C1 segment of cervical spinal cord (tissue), 14 donors: ENCODE results near the gene PRPF40A.

Source experiments
- DNase-seq, 14 donors: peaks; one replicate each; lab custom pipeline; 2025; lab: John Stamatoyannopoulos, UW

PRPF40A gene

GRCh38 chr2:152655880-152656279 is 61.4 kb downstream of the PRPF40A start:
- no peak for DNase-seq

GRCh38 chr2:152651834-152652233 is 65.4 kb downstream of the PRPF40A start:
- DNase-seq: no peak

- DNase-seq: no peak
Observed at GRCh38 chr2:152650768-152651371, 66.4 kb downstream of the PRPF40A start.

- DNase-seq: no peak
Observed at GRCh38 chr2:152649997-152650396, 67.3 kb downstream of the PRPF40A start.

- no peak for DNase-seq
Observed at GRCh38 chr2:152648336-152648735, 68.9 kb downstream of the PRPF40A start.

- DNase-seq: peak in 8 of 14 donors; percentile 5 to 48 (median 24)
Observed at GRCh38 chr2:152647552-152647951, 69.7 kb downstream of the PRPF40A start.

- DNase-seq: no peak
Observed at GRCh38 chr2:152646775-152647174, 70.5 kb downstream of the PRPF40A start.

GRCh38 chr2:152646264-152646663 is 71.0 kb downstream of the PRPF40A start:
- no peak for DNase-seq

GRCh38 chr2:152644189-152644873 is 72.9 kb downstream of the PRPF40A start:
- DNase-seq: no peak

- DNase-seq: no peak
Observed at GRCh38 chr2:152638590-152638989, 78.7 kb downstream of the PRPF40A start.

GRCh38 chr2:152638056-152638455 is 79.2 kb downstream of the PRPF40A start:
- no peak for DNase-seq

- DNase-seq: no peak
Observed at GRCh38 chr2:152637251-152637650, 80.0 kb downstream of the PRPF40A start.

- peak in 8 of 14 donors; percentile 5 to 64 (median 33) for DNase-seq
Observed at GRCh38 chr2:152635635-152636298, 81.5 kb downstream of the PRPF40A start.

- no peak for DNase-seq
Observed at GRCh38 chr2:152632736-152633135, 84.5 kb downstream of the PRPF40A start.

- DNase-seq: no peak
Observed at GRCh38 chr2:152630466-152630865, 86.8 kb downstream of the PRPF40A start.

- DNase-seq: no peak
Observed at GRCh38 chr2:152629202-152629601, 88.1 kb downstream of the PRPF40A start.

GRCh38 chr2:152627351-152627957 is 89.8 kb downstream of the PRPF40A start:
- no peak for DNase-seq

GRCh38 chr2:152626911-152627339 is 90.3 kb downstream of the PRPF40A start:
- no peak for DNase-seq

GRCh38 chr2:152624805-152625204 is 92.5 kb downstream of the PRPF40A start:
- no peak for DNase-seq

- DNase-seq: no peak
Observed at GRCh38 chr2:152623775-152624174, 93.5 kb downstream of the PRPF40A start.

- DNase-seq: peak in 3 of 14 donors; percentile 7 to 48 (median 25)
Observed at GRCh38 chr2:152623076-152623740, 94.1 kb downstream of the PRPF40A start.

GRCh38 chr2:152622219-152622618 is 95.0 kb downstream of the PRPF40A start:
- DNase-seq: peak in 1 of 14 donors; percentile 51
